IMR-90 (cell line): ENCODE measurements around the gene PBX3. TPM values are rescaled to one million over a fixed set of nuclear protein-coding genes. Genes with fewer than 3 reads are reported as not detected.

ENCODE experiments used
- ATAC-seq: fragments of 200-7000 bp; cut with Tn5 transposase; 2 replicates; pipeline ENCODE4 v1.9.1; 2020; ENCODE audit warnings: low read depth, mild to moderate bottlenecking, moderate library complexity
- BruUV-seq: library from RNA; stranded (reverse); fragments of 400-500 nt; replicated peaks from 2 replicates; lab custom pipeline; 2021; lab: Mats Ljungman, UMichigan
- CTCF ChIA-PET: fragments of 300-600 bp; formaldehyde crosslinking; extraction: SDS; loops from one replicate; lab custom pipeline; 2021; ENCODE audit warnings: antibody characterized with exemption; lab: Yijun Ruan, JAX
- POLR2A ChIA-PET: fragments of 300-600 bp; sonication (Branson Sonifier 250); formaldehyde crosslinking; loops from one replicate; lab custom pipeline; 2022; ENCODE audit warnings: antibody characterized with exemption; ENCODE audit not compliant: unreplicated experiment; lab: Charles Lee
- DNase-seq: peaks from one replicate; pipeline ENCODE4 v3.0.0; 2013
- H2AFZ ChIP-seq: replicated peaks from 2 replicates; pipeline ENCODE3; 2013; ENCODE audit warnings: low read length, mild to moderate bottlenecking; ENCODE audit not compliant: poor library complexity
- H2AK5ac ChIP-seq: 2 replicates; pipeline ENCODE4 v1.6.1; 2013; ENCODE audit warnings: low read depth, low read length, inconsistent platforms
- H2AK9ac ChIP-seq: replicated peaks from 2 replicates; pipeline ENCODE3; 2013; ENCODE audit warnings: mild to moderate bottlenecking, low read depth, low read length, moderate library complexity; ENCODE audit not compliant: poor library complexity
- H2BK120ac ChIP-seq: 2 replicates; pipeline ENCODE4 v1.6.1; 2013; ENCODE audit warnings: low read depth, low read length, inconsistent platforms
- H2BK15ac ChIP-seq: 3 replicates; pipeline ENCODE4 v1.6.1; 2013; ENCODE audit warnings: low read depth, low read length, inconsistent platforms
- H2BK20ac ChIP-seq: 2 replicates; pipeline ENCODE4 v1.6.1; 2013; ENCODE audit warnings: low read depth, mild to moderate bottlenecking, inconsistent platforms, low read length, moderate library complexity
- H2BK5ac ChIP-seq: 2 replicates; pipeline ENCODE4 v1.6.1; 2013; ENCODE audit warnings: mild to moderate bottlenecking, low read depth, low read length, inconsistent platforms; ENCODE audit not compliant: poor library complexity, severe bottlenecking
- H3K14ac ChIP-seq: replicated peaks from 2 replicates; pipeline ENCODE4 v1.6.1; 2013; ENCODE audit warnings: low read depth, low read length, inconsistent platforms
- H3K18ac ChIP-seq: 2 replicates; pipeline ENCODE4 v1.6.1; 2013; ENCODE audit warnings: low read depth, low read length, control low read depth
- H3K23ac ChIP-seq: 2 replicates; pipeline ENCODE4 v1.6.1; 2013; ENCODE audit warnings: low read depth, low read length, inconsistent platforms
- H3K27ac ChIP-seq: 2 replicates; pipeline ENCODE4 v1.5.1; 2013; ENCODE audit warnings: mild to moderate bottlenecking, control low read depth, low read length; ENCODE audit not compliant: insufficient read depth
- H3K27me3 ChIP-seq: 2 replicates; pipeline ENCODE4 v1.6.1; 2013; ENCODE audit warnings: low read length; ENCODE audit not compliant: control insufficient read depth, insufficient read depth
- H3K36me3 ChIP-seq: 2 replicates; pipeline ENCODE4 v1.6.1; 2013; ENCODE audit warnings: low read length, mixed read lengths; ENCODE audit not compliant: control insufficient read depth, insufficient read depth
- H3K4ac ChIP-seq: 2 replicates; pipeline ENCODE4 v1.6.1; 2013; ENCODE audit warnings: low read depth, low read length, inconsistent platforms
- H3K4me1 ChIP-seq: 2 replicates; pipeline ENCODE4 v1.6.1; 2013; ENCODE audit warnings: low read length, mixed read lengths; ENCODE audit not compliant: control insufficient read depth, insufficient read depth
- H3K4me2 ChIP-seq: 2 replicates; pipeline ENCODE4 v1.6.1; 2013; ENCODE audit warnings: low read depth, mild to moderate bottlenecking, control low read depth, low read length, moderate library complexity
- H3K4me3 ChIP-seq: 2 replicates; pipeline ENCODE4 v1.5.1; 2013; ENCODE audit warnings: low read depth, mild to moderate bottlenecking, control low read depth, low read length, moderate library complexity; ENCODE audit not compliant: insufficient read depth
- H3K56ac ChIP-seq: 2 replicates; pipeline ENCODE4 v1.6.1; 2013; ENCODE audit warnings: low read length, inconsistent platforms; ENCODE audit not compliant: insufficient read depth; ENCODE audit errors: extremely low read depth
- H3K79me1 ChIP-seq, 2 experiments: 2 replicates each; pipeline ENCODE4 v1.6.1; 2013; ENCODE audit warnings: low read length in 2 of 2, inconsistent platforms in 1 of 2, low read depth in 1 of 2
- H3K9ac ChIP-seq: 2 replicates; pipeline ENCODE4 v1.6.1; 2013; ENCODE audit warnings: low read depth, low read length, control low read depth
- H3K9me1 ChIP-seq: 2 replicates; pipeline ENCODE4 v1.6.1; 2013; ENCODE audit warnings: low read length, inconsistent platforms; ENCODE audit not compliant: insufficient read depth
- H3K9me3 ChIP-seq: 2 replicates; pipeline ENCODE4 v1.6.1; 2013; ENCODE audit warnings: low read length; ENCODE audit not compliant: control insufficient read depth, insufficient read depth
- H4K20me1 ChIP-seq: 2 replicates; pipeline ENCODE4 v1.6.1; 2013; ENCODE audit warnings: low read length, inconsistent platforms; ENCODE audit not compliant: insufficient read depth
- H4K5ac ChIP-seq: 2 replicates; pipeline ENCODE4 v1.6.1; 2013; ENCODE audit warnings: mild to moderate bottlenecking, low read depth, low read length, control low read depth
- H4K8ac ChIP-seq, 2 experiments: 2 replicates each; pipeline ENCODE4 v1.6.1; 2013; ENCODE audit warnings: low read depth in 2 of 2, low read length in 2 of 2, control low read depth in 1 of 2, inconsistent platforms in 1 of 2
- H4K91ac ChIP-seq: 2 replicates; pipeline ENCODE4 v1.6.1; 2013; ENCODE audit warnings: low read depth, low read length, inconsistent platforms; ENCODE audit not compliant: insufficient read depth
- CEBPB ChIP-seq: IDR thresholded peaks from 2 replicates; pipeline ENCODE4 v1.6.1; 2012; ENCODE audit warnings: low read depth, low read length, improper control_type of control experiment
- CHD1 ChIP-seq: IDR thresholded peaks from 2 replicates; pipeline ENCODE4 v1.6.1; 2012; ENCODE audit warnings: low read depth, low read length, improper control_type of control experiment
- MAFK ChIP-seq: IDR thresholded peaks from 2 replicates; pipeline ENCODE4 v1.6.1; 2012; ENCODE audit warnings: low read depth, low read length, improper control_type of control experiment
- MAZ ChIP-seq: IDR thresholded peaks from 2 replicates; pipeline ENCODE4 v1.6.1; 2012; ENCODE audit warnings: low read depth, mild to moderate bottlenecking, low read length, improper control_type of control experiment, moderate library complexity, borderline replicate concordance
- MXI1 ChIP-seq: IDR thresholded peaks from 2 replicates; pipeline ENCODE4 v1.6.1; 2012; ENCODE audit warnings: low read depth, mild to moderate bottlenecking, low read length, moderate library complexity, borderline replicate concordance
- NFE2L2 ChIP-seq: fragments of 150-350 bp; IDR thresholded peaks from 2 replicates; pipeline ENCODE4 v1.6.1; 2016; ENCODE audit warnings: low read depth, mild to moderate bottlenecking, low read length
- POLR2A ChIP-seq: IDR thresholded peaks from 2 replicates; pipeline ENCODE4 v1.6.1; 2012; ENCODE audit warnings: mild to moderate bottlenecking, low read depth, low read length
- RFX5 ChIP-seq: IDR thresholded peaks from 2 replicates; pipeline ENCODE4 v1.8.0; 2012; ENCODE audit warnings: low read depth, mild to moderate bottlenecking, low read length, moderate library complexity
- USF2 ChIP-seq: fragments of 150-350 bp; IDR thresholded peaks from 2 replicates; pipeline ENCODE4 v1.6.1; 2017; ENCODE audit warnings: mild to moderate bottlenecking, antibody characterized with exemption, low read length, low read depth
- WGBS, 2 experiments: methylation state at CpG; one replicate each; pipeline versions ENCODE4 v1.1.5 to v1.1.7; 2013; ENCODE audit warnings: missing lambda C conversion rate in 2 of 2; ENCODE audit not compliant: insufficient read length in 1 of 2; ENCODE audit errors: extremely low coverage in 2 of 2; 5-methylcytosine and 5-hydroxymethylcytosine counted together
- dilution Hi-C: fragments of 300-500 bp; cut with HindIII; formaldehyde crosslinking; loops from one replicate; pipeline ENCODE4 v1.14.3; 2018; ENCODE audit warnings: low sequenced_read_pairs; ENCODE audit not compliant: unreplicated experiment
- in situ Hi-C: fragments of 300-500 bp; cut with MboI; formaldehyde crosslinking; loops from 3 replicates; pipeline ENCODE4 v1.14.3; 2019; ENCODE audit warnings: low sequenced_read_pairs, inconsistent platforms, mixed read lengths
- intact Hi-C: fragments of 100-400 bp; cut with micrococcal nuclease; formaldehyde crosslinking; loops from 2 replicates; pipeline ENCODE4 v1.10.0; 2022
- polyA plus RNA-seq, 3 experiments: library from polyadenylated mRNA; depleted of rRNA; stranded (reverse); fragments of >200 nt; gene quantifications; 2 replicates each; pipeline ENCODE4 v1.2.3, GENCODE V29; 2012; ENCODE audit warnings: low replicate concordance in 1 of 3
- total RNA-seq: library from RNA; depleted of rRNA; stranded (reverse); fragments of >200 nt; gene quantifications from 2 replicates; pipeline ENCODE4 v1.2.3, GENCODE V29; 2012

Gene PBX3
- total and polyA plus RNA-seq, 2 of the 4 experiments (the other 2 are of a cell fraction), result 12.0 to 15.6 TPM

GRCh38 chr9:125985998-125986655 is 239.0 kb downstream of the PBX3 start:
- Histone ChIP-seq H3K9me1 (no peaks in the 10 kb centered on the region), H2AK5ac (no peak overlapping the region), H2BK20ac (no peak overlapping the region), H3K79me1 (no peaks in the 10 kb centered on the region), H3K23ac (no peak overlapping the region), H3K18ac (no peak overlapping the region), H2BK15ac (no peak overlapping the region), H3K4me3 (no peak overlapping the region), H2BK5ac (no peak overlapping the region), H3K56ac (no peak overlapping the region), H2BK120ac (no peak overlapping the region), H3K4ac (no peak overlapping the region), H4K91ac (no peak overlapping the region), H3K4me2 (no peak overlapping the region), H3K27me3 (peaks cover 22% of the 10 kb centered on the region), H3K4me1 (no peaks in the 10 kb centered on the region), H3K27ac (no peak overlapping the region), H3K9me3 (no peaks in the 10 kb centered on the region), H3K36me3 (no peaks in the 10 kb centered on the region), H2AFZ (no peak overlapping the region), H3K14ac (no peak overlapping the region), H4K20me1 (no peaks in the 10 kb centered on the region), H2AK9ac (no peak overlapping the region), H3K9ac (no peak overlapping the region), H4K5ac (no peak overlapping the region), H4K8ac (no peak overlapping the region)
- in situ Hi-C loops, result no loop called here
- no peak for ATAC-seq
- POLR2A ChIA-PET, result no interaction called here
- WGBS, 2 experiments, result 88% methylated on average over 11 of the region's 17 CpGs; no CpG with 5 or more reads in 1 of the 2 experiments
- BruUV-seq, result no TSS peak
- no peak for DNase-seq
- TF ChIP-seq POLR2A (no peak), USF2 (no peak), CEBPB (no peak), MXI1 (no peak), NFE2L2 (no peak), MAFK (no peak), RFX5 (no peak), MAZ (no peak), CHD1 (no peak)
- CTCF ChIA-PET, result no interaction called here
- intact Hi-C loops, result no loop called here
- dilution Hi-C loops, result no loop called here
